Lower leg skin (tissue), 3 donors: ENCODE measurements around the gene ZC3H12C.

ENCODE experiments used
- POLR2A ChIP-seq, 2 donors: fragments of 450-650 bp; IDR thresholded peaks; one replicate each; pipeline ENCODE4 v1.6.1; 2016 to 2017; ENCODE audit warnings: antibody characterized with exemption in 2 of 2, mild to moderate bottlenecking in 1 of 2, moderate library complexity in 1 of 2
- TF ChIP-seq, protein P1 (sequence below), 3 donors: fragments of 450-650 bp; IDR thresholded peaks; one replicate each; pipeline ENCODE4 v1.5.1; 2016; ENCODE audit warnings: antibody characterized with exemption in 3 of 3, mild to moderate bottlenecking in 3 of 3, moderate library complexity in 2 of 3

- TF ChIP-seq, protein P1, sequence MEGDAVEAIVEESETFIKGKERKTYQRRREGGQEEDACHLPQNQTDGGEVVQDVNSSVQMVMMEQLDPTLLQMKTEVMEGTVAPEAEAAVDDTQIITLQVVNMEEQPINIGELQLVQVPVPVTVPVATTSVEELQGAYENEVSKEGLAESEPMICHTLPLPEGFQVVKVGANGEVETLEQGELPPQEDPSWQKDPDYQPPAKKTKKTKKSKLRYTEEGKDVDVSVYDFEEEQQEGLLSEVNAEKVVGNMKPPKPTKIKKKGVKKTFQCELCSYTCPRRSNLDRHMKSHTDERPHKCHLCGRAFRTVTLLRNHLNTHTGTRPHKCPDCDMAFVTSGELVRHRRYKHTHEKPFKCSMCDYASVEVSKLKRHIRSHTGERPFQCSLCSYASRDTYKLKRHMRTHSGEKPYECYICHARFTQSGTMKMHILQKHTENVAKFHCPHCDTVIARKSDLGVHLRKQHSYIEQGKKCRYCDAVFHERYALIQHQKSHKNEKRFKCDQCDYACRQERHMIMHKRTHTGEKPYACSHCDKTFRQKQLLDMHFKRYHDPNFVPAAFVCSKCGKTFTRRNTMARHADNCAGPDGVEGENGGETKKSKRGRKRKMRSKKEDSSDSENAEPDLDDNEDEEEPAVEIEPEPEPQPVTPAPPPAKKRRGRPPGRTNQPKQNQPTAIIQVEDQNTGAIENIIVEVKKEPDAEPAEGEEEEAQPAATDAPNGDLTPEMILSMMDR (IDR thresholded peaks at IDR 0.05), result no peak
- no peak for TF ChIP-seq POLR2A (IDR thresholded peaks at IDR 0.05)
Observed at GRCh38 chr11:110152199-110152598, 59.0 kb downstream of the ZC3H12C start.
